GM18861 (cell line): Measurements from ENCODE around the gene FCN3.

Source experiments
- ATAC-seq: cut with Tn5 transposase; IDR thresholded peaks from one replicate; pipeline ENCODE4 v1.9.1; 2021; ENCODE audit not compliant: unreplicated experiment

The FCN3 gene

GRCh38 chr1:27380766-27381733, 6.4 kb upstream of the FCN3 start:
- ATAC-seq, result no peak

GRCh38 chr1:27380224-27380623, 5.6 kb upstream of the FCN3 start:
- no peak for ATAC-seq

GRCh38 chr1:27379564-27380122, 5.0 kb upstream of the FCN3 start:
- no peak for ATAC-seq

- ATAC-seq, result no peak
Measured at GRCh38 chr1:27377760-27378495, 3.3 kb upstream of the FCN3 start.

- no peak for ATAC-seq
Measured at GRCh38 chr1:27372808-27373690, 1.6 kb downstream of the FCN3 start.

GRCh38 chr1:27372022-27372807, 2.4 kb downstream of the FCN3 start:
- ATAC-seq, result no peak

GRCh38 chr1:27368869-27369582, 5.6 kb downstream of the FCN3 start:
- ATAC-seq, result no peak

GRCh38 chr1:27367160-27367650, 7.4 kb downstream of the FCN3 start:
- ATAC-seq, result no peak

GRCh38 chr1:27366411-27367159, 8.0 kb downstream of the FCN3 start, which contains the start of gene MAP3K6:
Gene MAP3K6 (minus strand): TSS chr1:27366961. CDS start chr1:27366597, 364 bp downstream.
- no peak for ATAC-seq

- ATAC-seq, result no peak
Measured at GRCh38 chr1:27366113-27366410, 8.6 kb downstream of the FCN3 start.

- no peak for ATAC-seq
Measured at GRCh38 chr1:27365372-27366112, 9.1 kb downstream of the FCN3 start.

GRCh38 chr1:27364696-27365371, 9.8 kb downstream of the FCN3 start:
- no peak for ATAC-seq

- no peak for ATAC-seq
Measured at GRCh38 chr1:27363766-27364695, 10.6 kb downstream of the FCN3 start.

GRCh38 chr1:27361553-27361952, 13.1 kb downstream of the FCN3 start:
- no peak for ATAC-seq

- no peak for ATAC-seq
Measured at GRCh38 chr1:27361044-27361402, 13.6 kb downstream of the FCN3 start.
